Measurements from ENCODE around the gene KCNG1. TPM values are rescaled to one million over a fixed set of nuclear protein-coding genes. Genes with fewer than 3 reads are reported as not detected.

The KCNG1 gene
- total and polyA plus RNA-seq, 2 of the 8 experiments (the other 6 are each of a cell fraction or from before 2014, with no cell fraction given): 16.0 to 18.0 TPM

- Histone ChIP-seq H2BK15ac (ENCODE audit: low read length) (no peak overlapping the region), H3K4me2 (ENCODE audit: insufficient read depth in 1 of 2, low read depth in 2 of 2, low read length in 2 of 2) (no peak overlapping the region), H3K4me1 (replicated peaks in 1 of 4; ENCODE audit: control insufficient read depth in 3 of 4, insufficient read depth in 4 of 4, low read length in 3 of 4) (0 out of 7 replicates have a peak, but pooled peaks cover 0 to 2% (median 0%) of the 10 kb centered on the region in 4 experiments), H2AK5ac (ENCODE audit: low read depth, low read length) (no peak overlapping the region), H2BK120ac (replicated peaks; ENCODE audit: low read depth, low read length) (no peak overlapping the region), H4K5ac (ENCODE audit: insufficient read length, low read depth, low read length) (no peak overlapping the region), H2AFZ (ENCODE audit: low read length) (no peak overlapping the region), H3K4ac (replicated peaks; ENCODE audit: insufficient read length, low read depth, low read length) (no peak overlapping the region), H2BK5ac (ENCODE audit: low read depth, low read length) (no peak overlapping the region), H4K91ac (replicated peaks; ENCODE audit: insufficient read length, low read length) (no peak overlapping the region), H2BK12ac (ENCODE audit: low read depth, low read length) (no peak overlapping the region), H4K20me1 (replicated peaks in 1 of 2; ENCODE audit: control insufficient read depth in 1 of 2, insufficient read depth in 2 of 2, low read length in 2 of 2) (no peaks in the 10 kb centered on the region), H3K9ac (replicated peaks in 1 of 4; ENCODE audit: extremely low read depth in 1 of 4, low read depth in 3 of 4, low read length in 3 of 4) (no peak overlapping the region), H2BK20ac (ENCODE audit: low read length) (no peak overlapping the region), H3K23ac (ENCODE audit: insufficient read length) (no peak overlapping the region), H3K79me2 (ENCODE audit: control insufficient read depth in 1 of 2, insufficient read depth in 2 of 2, low read length in 2 of 2) (no peaks in the 10 kb centered on the region), H3K18ac (ENCODE audit: extremely low read depth, low read length) (no peak overlapping the region), H3K4me3 (ENCODE audit: extremely low read depth in 1 of 4, insufficient read depth in 2 of 4, low read depth in 3 of 4, low read length in 4 of 4) (no peak overlapping the region), H3K9me3 (ENCODE audit: insufficient read depth in 2 of 2, low read depth in 1 of 2, low read length in 1 of 2) (peaks cover 0 to 9% of the 10 kb centered on the region in 2 experiments; a peak in 1 of 4 replicates), H3K14ac (ENCODE audit: insufficient read length) (no peak overlapping the region), H3K27ac (ENCODE audit: low read depth, low read length) (no peak overlapping the region), H3K23me2 (ENCODE audit: low read depth, low read length) (no peaks in the 10 kb centered on the region), H3K56ac (replicated peaks; ENCODE audit: insufficient read length, low read depth, low read length) (no peak overlapping the region), H3K27me3 (replicated peaks in 1 of 4; ENCODE audit: control insufficient read depth in 3 of 4, extremely low read depth in 1 of 4, insufficient read depth in 3 of 4, low read length in 3 of 4) (peaks cover 0 to 7% (median 4%) of the 10 kb centered on the region in 4 experiments; a peak in 3 of 7 replicates), H4K8ac (ENCODE audit: extremely low read depth, insufficient read depth, low read length) (no peak overlapping the region; the same call in 1 of the 2 replicates), H3K79me1 (ENCODE audit: low read depth, low read length) (no peaks in the 10 kb centered on the region), H3K36me3 (ENCODE audit: control insufficient read depth in 2 of 4, insufficient read depth in 4 of 4, low read length in 3 of 4) (no peaks in the 10 kb centered on the region)
- CTCF ChIA-PET (ENCODE audit: partially characterized antibody): interaction anchor here (0.6 to 3.5 kb wide), 15 partner anchors 11 to 479 kb away, joined by 3 to 21 read pairs (median 4); no protein-coding TSS in a partner anchor
- DNase-seq (ENCODE audit: low read depth in 1 of 2, low spot score in 2 of 2) (no peak), FAIRE-seq (no peak)
- POLR2A ChIA-PET (ENCODE audit: partially characterized antibody): interaction anchor here (1.0 kb wide), 1 partner anchor 10 kb away, joined by 3 read pairs; no protein-coding TSS in a partner anchor
- no peak for TF ChIP-seq CHD2 (IDR thresholded peaks at IDR 0.05; ENCODE audit: low read length)
- no peak for TF ChIP-seq YY1 (IDR thresholded peaks at IDR 0.05; ENCODE audit: low read depth, low read length)
- TF ChIP-seq E2F6 (IDR thresholded peaks at IDR 0.05): no peak
- no peak for TF ChIP-seq PHF8 (conservative IDR thresholded peaks at IDR 0.05; ENCODE audit: low read depth, low read length)
- TF ChIP-seq JUND (IDR thresholded peaks at IDR 0.05; ENCODE audit: low read length): no peak
- TF ChIP-seq TAF1 (IDR thresholded peaks at IDR 0.05; ENCODE audit: low read depth, low read length): no peak
- WGBS, 2 experiments (ENCODE audit: extremely low coverage in 1 of 2, insufficient coverage in 1 of 2, insufficient read length in 1 of 2, insufficient replicate concordance in 2 of 2, low coverage in 1 of 2, low lambda C conversion rate in 2 of 2, missing lambda C conversion rate in 1 of 2): 89% methylated on average over 15 of the region's 17 CpGs; no CpG with 5 or more reads in 1 of the 2 experiments
These were observed 7.3 kb upstream of the KCNG1 start for GRCh38 chr20:51029963-51030920.

All from H1 (cell line).